Liver (tissue), 3 donors: ENCODE measurements around the gene INHBC.

Experiments used
- RAD21 ChIP-seq, 2 donors: IDR thresholded peaks; 2 replicates each; pipeline ENCODE4 v1.6.1; 2016; ENCODE audit warnings: antibody characterized with exemption in 2 of 2, mild to moderate bottlenecking in 2 of 2
- TF ChIP-seq, protein P1 (sequence below): fragments of 150-350 bp; IDR thresholded peaks from 2 replicates; pipeline ENCODE4 v1.5.1; 2017; ENCODE audit warnings: improper control_type of control experiment, low read depth, low read length; ENCODE audit not compliant: missing input control
- TF ChIP-seq, protein P2 (sequence below): IDR thresholded peaks from 2 replicates; pipeline ENCODE4 v1.6.1; 2016; ENCODE audit warnings: antibody characterized with exemption, mild to moderate bottlenecking
- donor health status: healthy.
- donor health status: healthy.

DNA sequence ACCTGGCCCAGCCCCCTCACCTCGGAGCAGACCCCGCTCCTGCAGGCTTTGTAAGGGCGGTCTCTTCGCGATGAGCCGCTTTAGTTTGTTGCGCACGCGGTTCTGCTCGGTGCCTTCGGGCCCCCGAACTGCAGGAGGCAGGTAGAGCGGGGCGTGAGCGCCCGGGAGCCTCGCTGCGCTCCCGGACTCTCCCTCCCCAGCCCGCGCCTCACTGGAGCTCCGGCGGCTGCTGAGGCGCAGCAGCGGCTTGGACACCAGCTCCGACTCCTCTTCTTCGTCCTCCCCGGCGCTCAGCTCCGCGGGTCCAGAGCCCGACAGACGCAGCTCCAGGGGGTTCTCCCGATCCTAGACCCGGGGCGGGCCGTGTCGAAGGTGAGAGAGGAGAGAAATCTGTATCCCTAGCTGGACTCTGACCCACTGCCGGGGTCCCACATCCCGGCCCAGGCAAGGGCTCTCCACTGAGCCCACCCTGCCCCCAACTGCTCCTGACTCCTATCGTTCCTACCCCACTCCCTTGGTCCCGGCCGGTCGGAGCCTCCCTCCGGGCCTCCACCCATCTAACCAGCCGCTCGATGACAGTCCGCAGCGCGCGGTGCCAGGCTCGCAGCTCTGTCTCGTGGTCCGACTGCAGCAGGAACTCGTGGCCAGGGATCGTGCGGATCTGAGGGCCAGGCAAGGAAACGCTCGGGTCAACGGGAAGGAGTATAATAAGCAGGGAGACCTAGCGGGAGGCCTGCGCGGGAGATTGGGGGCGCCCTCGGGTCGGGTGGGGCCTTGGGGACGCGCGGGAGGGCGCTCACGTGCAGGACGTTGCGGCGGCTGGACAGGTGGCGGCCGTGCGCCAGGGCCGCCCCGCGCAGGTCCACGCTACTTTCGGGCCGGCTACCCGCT is 40.9 kb downstream of the INHBC start:
- TF ChIP-seq RAD21 (IDR thresholded peaks at IDR 0.05): no peak
- TF ChIP-seq, protein P1, sequence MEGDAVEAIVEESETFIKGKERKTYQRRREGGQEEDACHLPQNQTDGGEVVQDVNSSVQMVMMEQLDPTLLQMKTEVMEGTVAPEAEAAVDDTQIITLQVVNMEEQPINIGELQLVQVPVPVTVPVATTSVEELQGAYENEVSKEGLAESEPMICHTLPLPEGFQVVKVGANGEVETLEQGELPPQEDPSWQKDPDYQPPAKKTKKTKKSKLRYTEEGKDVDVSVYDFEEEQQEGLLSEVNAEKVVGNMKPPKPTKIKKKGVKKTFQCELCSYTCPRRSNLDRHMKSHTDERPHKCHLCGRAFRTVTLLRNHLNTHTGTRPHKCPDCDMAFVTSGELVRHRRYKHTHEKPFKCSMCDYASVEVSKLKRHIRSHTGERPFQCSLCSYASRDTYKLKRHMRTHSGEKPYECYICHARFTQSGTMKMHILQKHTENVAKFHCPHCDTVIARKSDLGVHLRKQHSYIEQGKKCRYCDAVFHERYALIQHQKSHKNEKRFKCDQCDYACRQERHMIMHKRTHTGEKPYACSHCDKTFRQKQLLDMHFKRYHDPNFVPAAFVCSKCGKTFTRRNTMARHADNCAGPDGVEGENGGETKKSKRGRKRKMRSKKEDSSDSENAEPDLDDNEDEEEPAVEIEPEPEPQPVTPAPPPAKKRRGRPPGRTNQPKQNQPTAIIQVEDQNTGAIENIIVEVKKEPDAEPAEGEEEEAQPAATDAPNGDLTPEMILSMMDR: no peak
- TF ChIP-seq, protein P2, sequence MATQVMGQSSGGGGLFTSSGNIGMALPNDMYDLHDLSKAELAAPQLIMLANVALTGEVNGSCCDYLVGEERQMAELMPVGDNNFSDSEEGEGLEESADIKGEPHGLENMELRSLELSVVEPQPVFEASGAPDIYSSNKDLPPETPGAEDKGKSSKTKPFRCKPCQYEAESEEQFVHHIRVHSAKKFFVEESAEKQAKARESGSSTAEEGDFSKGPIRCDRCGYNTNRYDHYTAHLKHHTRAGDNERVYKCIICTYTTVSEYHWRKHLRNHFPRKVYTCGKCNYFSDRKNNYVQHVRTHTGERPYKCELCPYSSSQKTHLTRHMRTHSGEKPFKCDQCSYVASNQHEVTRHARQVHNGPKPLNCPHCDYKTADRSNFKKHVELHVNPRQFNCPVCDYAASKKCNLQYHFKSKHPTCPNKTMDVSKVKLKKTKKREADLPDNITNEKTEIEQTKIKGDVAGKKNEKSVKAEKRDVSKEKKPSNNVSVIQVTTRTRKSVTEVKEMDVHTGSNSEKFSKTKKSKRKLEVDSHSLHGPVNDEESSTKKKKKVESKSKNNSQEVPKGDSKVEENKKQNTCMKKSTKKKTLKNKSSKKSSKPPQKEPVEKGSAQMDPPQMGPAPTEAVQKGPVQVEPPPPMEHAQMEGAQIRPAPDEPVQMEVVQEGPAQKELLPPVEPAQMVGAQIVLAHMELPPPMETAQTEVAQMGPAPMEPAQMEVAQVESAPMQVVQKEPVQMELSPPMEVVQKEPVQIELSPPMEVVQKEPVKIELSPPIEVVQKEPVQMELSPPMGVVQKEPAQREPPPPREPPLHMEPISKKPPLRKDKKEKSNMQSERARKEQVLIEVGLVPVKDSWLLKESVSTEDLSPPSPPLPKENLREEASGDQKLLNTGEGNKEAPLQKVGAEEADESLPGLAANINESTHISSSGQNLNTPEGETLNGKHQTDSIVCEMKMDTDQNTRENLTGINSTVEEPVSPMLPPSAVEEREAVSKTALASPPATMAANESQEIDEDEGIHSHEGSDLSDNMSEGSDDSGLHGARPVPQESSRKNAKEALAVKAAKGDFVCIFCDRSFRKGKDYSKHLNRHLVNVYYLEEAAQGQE: no peak
